ENCODE measurements around the gene OOSP2. TPM values are rescaled to one million over a fixed set of nuclear protein-coding genes. Genes with fewer than 3 reads are reported as not detected.
"Not testable (repeated sequence)": the region's sequence is repeated elsewhere in the genome, so short reads cannot be mapped to it uniquely, and the experiment has no call there.

OOSP2 gene
- total RNA-seq, 1 experiment from 2014 or later = not detected

- DNase-seq (ENCODE audit: unreplicated experiment) = no peak
- BruUV-seq (replicated peaks) = no TSS peak
- ChIA-PET CTCF (interaction anchor here (0.6 to 1.2 kb wide), 2 partner anchors 35 to 299 kb away, joined by 3 to 5 read pairs; no protein-coding TSS in a partner anchor), POLR2A (interaction anchor here (0.6 to 0.8 kb wide), 2 partner anchors 25 to 879 kb away, joined by 3 read pairs; no protein-coding TSS in a partner anchor)
- Mint-ChIP-seq H3K4me3 (ENCODE audit: unreplicated experiment) (no peak overlapping the region), H3K27me3 (ENCODE audit: insufficient read depth, unreplicated experiment) (no peaks in the 10 kb centered on the region), H3K36me3 (ENCODE audit: insufficient read depth, unreplicated experiment) (no peaks in the 10 kb centered on the region), H3K9me3 (ENCODE audit: unreplicated experiment) (no peaks in the 10 kb centered on the region), H3K27ac (ENCODE audit: low read depth, unreplicated experiment) (no peak overlapping the region), H3K4me1 (ENCODE audit: insufficient read depth, unreplicated experiment) (no peaks in the 10 kb centered on the region)
- intact Hi-C loops (cut with micrococcal nuclease) = no loop called here
- TF ChIP-seq CTCF (IDR thresholded peaks at IDR 0.05; ENCODE audit: unreplicated experiment) = no peak
Measured at GRCh38 chr11:60065801-60066200, 25.6 kb downstream of the OOSP2 start.

GRCh38 chr11:60069450-60069849 lies 29.2 kb downstream of the OOSP2 start:
- CTCF ChIA-PET = no interaction called here
- Mint-ChIP-seq H3K27me3 (ENCODE audit: insufficient read depth, unreplicated experiment) (no peaks in the 10 kb centered on the region), H3K9me3 (ENCODE audit: unreplicated experiment) (peaks cover 8% of the 10 kb centered on the region), H3K36me3 (ENCODE audit: insufficient read depth, unreplicated experiment) (no peaks in the 10 kb centered on the region), H3K4me1 (ENCODE audit: insufficient read depth, unreplicated experiment) (no peaks in the 10 kb centered on the region), H3K4me3 (ENCODE audit: unreplicated experiment) (no peak overlapping the region), H3K27ac (ENCODE audit: low read depth, unreplicated experiment) (no peak overlapping the region)
- intact Hi-C loops (cut with micrococcal nuclease) = no loop called here
- no peak for TF ChIP-seq CTCF (IDR thresholded peaks at IDR 0.05; ENCODE audit: unreplicated experiment)
- no TSS peak for BruUV-seq (replicated peaks)
- POLR2A ChIA-PET = no interaction called here
- no peak for DNase-seq (ENCODE audit: unreplicated experiment)

DNA sequence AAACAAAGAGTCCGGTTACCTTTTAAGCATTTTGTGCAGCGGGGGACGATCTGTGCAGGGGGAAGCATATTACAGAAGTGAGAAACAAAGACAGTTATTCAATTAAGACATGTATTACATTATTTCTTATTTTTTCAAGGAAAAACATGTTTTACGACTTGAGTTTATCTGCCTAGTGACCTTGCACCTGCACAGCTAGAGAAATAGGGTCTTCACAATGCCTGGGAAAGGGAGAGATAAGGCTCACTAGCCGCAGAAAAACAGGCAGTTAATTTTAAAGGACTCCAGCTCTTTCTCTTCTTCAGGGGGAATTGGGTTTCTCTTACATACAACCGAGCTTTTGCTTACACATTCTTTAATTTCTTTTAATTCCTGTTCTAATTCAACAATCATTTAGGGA lies 31.4 kb downstream of the OOSP2 start:
- BruUV-seq (replicated peaks); H3K36me3 Mint-ChIP-seq (ENCODE audit: insufficient read depth, unreplicated experiment); intact Hi-C loops (cut with micrococcal nuclease); POLR2A ChIA-PET; H3K4me3 Mint-ChIP-seq (ENCODE audit: unreplicated experiment); H3K4me1 Mint-ChIP-seq (ENCODE audit: insufficient read depth, unreplicated experiment); H3K9me3 Mint-ChIP-seq (ENCODE audit: unreplicated experiment); H3K27ac Mint-ChIP-seq (ENCODE audit: low read depth, unreplicated experiment); H3K27me3 Mint-ChIP-seq (ENCODE audit: insufficient read depth, unreplicated experiment); DNase-seq (ENCODE audit: unreplicated experiment): not testable (repeated sequence)
- CTCF ChIA-PET = interaction anchor here (0.6 kb wide), 1 partner anchor 34 kb away, joined by 3 read pairs; no protein-coding TSS in a partner anchor

DNA sequence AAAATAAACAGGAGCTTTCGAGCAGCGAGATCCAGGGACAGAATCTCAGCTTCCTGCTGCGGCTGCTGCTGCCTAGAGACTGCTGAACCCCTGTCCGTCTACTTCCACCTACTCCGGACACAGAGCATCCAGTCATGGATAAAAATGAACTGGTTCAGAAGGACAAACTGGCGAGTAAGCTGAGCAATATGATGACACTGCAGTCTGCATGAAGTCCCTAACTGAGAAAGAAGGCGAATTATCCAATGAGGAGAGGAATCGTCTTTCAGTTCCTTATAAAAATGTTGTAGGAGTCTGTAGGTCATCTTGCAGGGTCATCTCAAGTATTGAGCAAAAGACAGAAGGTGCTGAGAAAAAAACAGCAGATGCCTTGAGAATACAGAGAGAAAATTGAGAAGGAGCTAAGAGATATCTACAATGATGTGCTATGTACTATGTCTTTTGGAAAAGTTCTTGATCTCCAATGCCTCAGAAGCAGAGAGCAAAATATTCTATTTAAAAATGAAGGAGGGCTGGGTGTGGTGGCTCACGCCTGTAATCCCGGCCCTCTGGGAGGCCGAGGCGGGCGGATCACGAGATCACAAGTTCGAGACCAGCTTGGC lies 37.1 kb downstream of the OOSP2 start:
- H3K9me3 Mint-ChIP-seq (ENCODE audit: unreplicated experiment) = peaks cover 2% of the 10 kb centered on the region
- CTCF ChIA-PET = interaction anchor here (1.0 kb wide), 1 partner anchor 254 kb away, joined by 4 read pairs; no protein-coding TSS in a partner anchor

More for the DNA sequence above, 37.1 kb downstream of the OOSP2 start:
- intact Hi-C loops (cut with micrococcal nuclease) = no loop called here
- POLR2A ChIA-PET = interaction anchor here (1.1 kb wide), 1 partner anchor 154 kb away, joined by 4 read pairs; no protein-coding TSS in a partner anchor
- H3K27ac Mint-ChIP-seq (ENCODE audit: low read depth, unreplicated experiment) = no peak overlapping the region
- no peaks in the 10 kb centered on the region for H3K4me1 Mint-ChIP-seq (ENCODE audit: insufficient read depth, unreplicated experiment)
- no peak overlapping the region for H3K4me3 Mint-ChIP-seq (ENCODE audit: unreplicated experiment)
- no peaks in the 10 kb centered on the region for H3K36me3 Mint-ChIP-seq (ENCODE audit: insufficient read depth, unreplicated experiment)
- no peak for DNase-seq (ENCODE audit: unreplicated experiment)
- no peak for TF ChIP-seq CTCF (IDR thresholded peaks at IDR 0.05; ENCODE audit: unreplicated experiment)
- peaks cover 11% of the 10 kb centered on the region for H3K27me3 Mint-ChIP-seq (ENCODE audit: insufficient read depth, unreplicated experiment)
- BruUV-seq (replicated peaks) = no TSS peak

All from MCF 10A (cell line).